HTERT RPE-1 (cell line): ENCODE data around the gene MED27.

ENCODE experiments used
- in situ Hi-C: fragments of 300-500 bp; cut with MboI; formaldehyde crosslinking; loops from 4 replicates; pipeline ENCODE4 v1.14.3; 2020; ENCODE audit warnings: low sequenced_read_pairs

MED27 gene

GRCh38 chr9:131841765-131842318 is 237.8 kb downstream of the MED27 start:
- in situ Hi-C loops: no loop called here

- in situ Hi-C loops: no loop called here
Observed at GRCh38 chr9:131840751-131841702, 238.6 kb downstream of the MED27 start.

- in situ Hi-C loops: no loop called here
Observed at GRCh38 chr9:131840220-131840619, 239.4 kb downstream of the MED27 start.

- in situ Hi-C loops: no loop called here
Observed at GRCh38 chr9:131839281-131840084, 240.2 kb downstream of the MED27 start.

GRCh38 chr9:131838530-131839280 is 241.0 kb downstream of the MED27 start:
- in situ Hi-C loops: no loop called here

- in situ Hi-C loops: no loop called here
Observed at GRCh38 chr9:131837836-131838235, 241.8 kb downstream of the MED27 start.

- in situ Hi-C loops: no loop called here
Observed at GRCh38 chr9:131837316-131837715, 242.4 kb downstream of the MED27 start.

- in situ Hi-C loops: no loop called here
Observed at GRCh38 chr9:131836607-131837315, 242.9 kb downstream of the MED27 start.

- in situ Hi-C loops: no loop called here
Observed at GRCh38 chr9:131836021-131836420, 243.6 kb downstream of the MED27 start.

GRCh38 chr9:131835151-131835910 is 244.3 kb downstream of the MED27 start:
- in situ Hi-C loops: no loop called here

GRCh38 chr9:131834721-131835120 is 244.9 kb downstream of the MED27 start:
- in situ Hi-C loops: no loop called here

- in situ Hi-C loops: no loop called here
Observed at GRCh38 chr9:131833906-131834305, 245.8 kb downstream of the MED27 start.

- in situ Hi-C loops: no loop called here
Observed at GRCh38 chr9:131833083-131833482, 246.6 kb downstream of the MED27 start.

GRCh38 chr9:131831380-131832165 is 248.1 kb downstream of the MED27 start:
- in situ Hi-C loops: no loop called here

GRCh38 chr9:131827821-131828369 is 251.8 kb downstream of the MED27 start:
- in situ Hi-C loops: no loop called here

GRCh38 chr9:131826966-131827525 is 252.6 kb downstream of the MED27 start:
- in situ Hi-C loops: no loop called here

GRCh38 chr9:131826053-131826452 is 253.6 kb downstream of the MED27 start:
- in situ Hi-C loops: no loop called here

- in situ Hi-C loops: no loop called here
Observed at GRCh38 chr9:131824953-131825495, 254.6 kb downstream of the MED27 start.
